ENCODE results near the gene KDM5D.

KDM5D gene

DNA sequence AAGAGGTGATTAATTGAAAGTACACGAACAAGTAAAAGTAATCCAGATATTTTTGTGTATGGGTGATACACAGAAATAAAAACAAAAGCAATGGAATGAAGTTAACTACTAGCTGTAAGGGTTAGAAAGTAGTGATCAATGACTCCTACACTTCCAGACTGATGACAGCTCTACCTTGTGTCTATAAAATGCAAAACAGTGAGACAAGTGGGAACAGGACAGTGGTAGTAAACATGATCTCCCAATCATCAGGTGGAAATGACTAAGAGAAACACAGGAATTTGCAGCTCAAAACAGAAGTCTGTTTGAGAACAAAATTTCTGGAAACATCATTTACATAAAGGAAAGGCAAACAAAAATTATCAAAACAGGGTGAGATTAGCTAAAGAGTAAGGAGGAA lies 10.1 kb downstream of the KDM5D start:
- TF ChIP-seq ZBTB7A (IDR thresholded peaks at IDR 0.05; ENCODE audit: low read depth) = no peak
- TF ChIP-seq TAF1 (IDR thresholded peaks at IDR 0.05; ENCODE audit: low read depth) = no peak
- TF ChIP-seq USF1 (IDR thresholded peaks at IDR 0.05) = no peak
- TF ChIP-seq TEAD4 (IDR thresholded peaks at IDR 0.05) = no peak
- no peak for TF ChIP-seq REST (IDR thresholded peaks at IDR 0.05; ENCODE audit: low read depth)
- TF ChIP-seq EGR1 (IDR thresholded peaks at IDR 0.05) = no peak
- no peak for TF ChIP-seq FOXM1 (IDR thresholded peaks at IDR 0.05; ENCODE audit: borderline replicate concordance, low read depth)
- TF ChIP-seq NFIC (IDR thresholded peaks at IDR 0.05) = no peak
- no peak for TF ChIP-seq TCF12 (IDR thresholded peaks at IDR 0.05; ENCODE audit: low read depth)
- TF ChIP-seq MAX (IDR thresholded peaks at IDR 0.05) = no peak
- no peak for TF ChIP-seq YY1 (IDR thresholded peaks at IDR 0.05; ENCODE audit: low read depth)
- no peak for TF ChIP-seq CREB1 (IDR thresholded peaks at IDR 0.05; ENCODE audit: low read depth)
- TF ChIP-seq RAD21 (IDR thresholded peaks at IDR 0.05; ENCODE audit: low read depth) = no peak
- TF ChIP-seq CEBPB (IDR thresholded peaks at IDR 0.05) = no peak
- TF ChIP-seq EP300 (IDR thresholded peaks at IDR 0.05; ENCODE audit: borderline replicate concordance) = no peak

DNA sequence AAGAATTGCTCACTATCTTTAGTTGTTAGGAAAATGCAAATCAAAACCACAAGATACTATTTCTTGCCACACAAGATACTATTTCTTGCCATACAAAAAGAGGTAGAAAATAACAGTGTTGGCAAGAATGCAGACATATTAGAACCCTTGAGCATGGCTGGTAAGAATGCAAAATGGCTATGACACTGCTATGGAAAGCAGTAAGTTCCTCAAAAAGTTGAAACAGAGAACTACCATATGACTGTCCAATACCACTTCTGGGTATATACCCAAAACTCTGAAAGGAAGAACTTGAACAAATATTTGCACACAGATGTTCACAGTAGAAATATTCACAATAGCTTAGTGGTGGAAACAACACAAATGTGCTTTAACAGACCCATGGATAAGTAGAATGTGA lies 26.6 kb downstream of the KDM5D start:
- TF ChIP-seq EGR1 (IDR thresholded peaks at IDR 0.05) = no peak
- no peak for TF ChIP-seq RAD21 (IDR thresholded peaks at IDR 0.05; ENCODE audit: low read depth)
- no peak for TF ChIP-seq EP300 (IDR thresholded peaks at IDR 0.05; ENCODE audit: borderline replicate concordance)
- no peak for TF ChIP-seq TEAD4 (IDR thresholded peaks at IDR 0.05)
- TF ChIP-seq FOXM1 (IDR thresholded peaks at IDR 0.05; ENCODE audit: borderline replicate concordance, low read depth) = no peak
- no peak for TF ChIP-seq TAF1 (IDR thresholded peaks at IDR 0.05; ENCODE audit: low read depth)
- no peak for TF ChIP-seq CREB1 (IDR thresholded peaks at IDR 0.05; ENCODE audit: low read depth)
- no peak for TF ChIP-seq USF1 (IDR thresholded peaks at IDR 0.05)
- TF ChIP-seq MAX (IDR thresholded peaks at IDR 0.05) = no peak
- TF ChIP-seq TCF12 (IDR thresholded peaks at IDR 0.05; ENCODE audit: low read depth) = no peak
- no peak for TF ChIP-seq YY1 (IDR thresholded peaks at IDR 0.05; ENCODE audit: low read depth)
- TF ChIP-seq ZBTB7A (IDR thresholded peaks at IDR 0.05; ENCODE audit: low read depth) = no peak
- no peak for TF ChIP-seq CEBPB (IDR thresholded peaks at IDR 0.05)
- TF ChIP-seq NFIC (IDR thresholded peaks at IDR 0.05) = no peak

DNA sequence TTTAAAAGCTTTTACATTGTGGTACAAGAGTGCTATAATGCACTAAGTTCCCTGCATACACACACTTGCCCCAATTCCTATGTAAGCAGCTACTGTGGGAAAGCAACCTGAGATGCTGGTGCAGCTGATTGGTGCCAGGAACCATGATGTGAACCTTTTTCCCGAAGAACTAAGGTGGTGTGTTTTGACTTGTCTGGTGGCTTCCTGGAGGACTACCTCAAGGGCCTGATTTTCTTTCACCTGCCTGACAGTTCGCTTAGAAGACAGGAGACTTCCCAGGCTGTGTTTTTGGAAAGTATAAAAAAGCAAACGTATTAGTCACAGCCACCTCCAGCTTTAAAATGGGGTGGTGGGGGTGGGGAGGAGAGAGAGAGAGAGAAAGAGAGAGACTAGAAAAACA lies 27.4 kb downstream of the KDM5D start:
- TF ChIP-seq ZBTB7A (IDR thresholded peaks at IDR 0.05; ENCODE audit: low read depth) = no peak
- no peak for TF ChIP-seq EGR1 (IDR thresholded peaks at IDR 0.05)
- TF ChIP-seq YY1 (IDR thresholded peaks at IDR 0.05; ENCODE audit: low read depth) = no peak
- no peak for TF ChIP-seq REST (IDR thresholded peaks at IDR 0.05; ENCODE audit: low read depth)
- no peak for TF ChIP-seq RAD21 (IDR thresholded peaks at IDR 0.05; ENCODE audit: low read depth)
- no peak for TF ChIP-seq EP300 (IDR thresholded peaks at IDR 0.05; ENCODE audit: borderline replicate concordance)
- no peak for TF ChIP-seq NFIC (IDR thresholded peaks at IDR 0.05)
- no peak for TF ChIP-seq FOXM1 (IDR thresholded peaks at IDR 0.05; ENCODE audit: borderline replicate concordance, low read depth)
- no peak for TF ChIP-seq MAX (IDR thresholded peaks at IDR 0.05)
- TF ChIP-seq TAF1 (IDR thresholded peaks at IDR 0.05; ENCODE audit: low read depth) = no peak

DNA sequence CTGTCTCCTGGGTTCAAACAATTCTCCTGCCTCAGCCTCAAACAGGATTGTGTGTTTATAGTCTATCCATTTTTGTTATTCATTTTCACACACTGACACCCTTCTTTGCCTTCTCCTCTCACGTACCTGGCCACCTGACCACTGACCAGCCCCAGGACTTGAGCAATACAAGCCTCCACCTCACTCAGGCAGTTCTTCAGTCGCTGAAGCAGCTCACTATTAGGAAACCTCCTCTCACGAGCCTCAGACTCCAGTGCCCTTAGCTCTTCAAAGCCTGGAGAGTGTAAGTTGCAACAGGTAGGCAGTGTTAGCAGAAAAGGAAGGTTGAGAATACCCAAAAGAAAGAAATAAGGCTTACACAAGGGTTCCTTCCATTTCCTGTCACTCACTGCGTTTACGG lies 29.3 kb downstream of the KDM5D start:
- TF ChIP-seq USF1 (IDR thresholded peaks at IDR 0.05) (no peak), YY1 (IDR thresholded peaks at IDR 0.05; ENCODE audit: low read depth) (no peak), EP300 (IDR thresholded peaks at IDR 0.05; ENCODE audit: borderline replicate concordance) (no peak), TCF12 (IDR thresholded peaks at IDR 0.05; ENCODE audit: low read depth) (no peak), TEAD4 (IDR thresholded peaks at IDR 0.05) (no peak), NFIC (IDR thresholded peaks at IDR 0.05) (no peak), EGR1 (IDR thresholded peaks at IDR 0.05) (no peak), ZBTB7A (IDR thresholded peaks at IDR 0.05; ENCODE audit: low read depth) (no peak), MAX (IDR thresholded peaks at IDR 0.05) (no peak), TAF1 (IDR thresholded peaks at IDR 0.05; ENCODE audit: low read depth) (no peak), FOXM1 (IDR thresholded peaks at IDR 0.05; ENCODE audit: borderline replicate concordance, low read depth) (no peak), CREB1 (IDR thresholded peaks at IDR 0.05; ENCODE audit: low read depth) (no peak), REST (IDR thresholded peaks at IDR 0.05; ENCODE audit: low read depth) (no peak), RAD21 (IDR thresholded peaks at IDR 0.05; ENCODE audit: low read depth) (no peak), CEBPB (IDR thresholded peaks at IDR 0.05) (no peak)
